Measurements from ENCODE around the gene RBMS3.
"Not testable (repeated sequence)": the region's sequence is repeated elsewhere in the genome, so short reads cannot be mapped to it uniquely, and the experiment has no call there.

The RBMS3 gene

GRCh38 chr3:29524433-29524832 is 243.6 kb downstream of the RBMS3 start:
- not testable (repeated sequence) for DNase-seq (ENCODE audit: low read depth, low spot score)

GRCh38 chr3:29525254-29525881 is 244.5 kb downstream of the RBMS3 start:
- no peak for DNase-seq (ENCODE audit: low read depth, low spot score)

GRCh38 chr3:29527246-29527645 is 246.4 kb downstream of the RBMS3 start:
- DNase-seq (ENCODE audit: low read depth, low spot score): no peak

GRCh38 chr3:29531644-29532043 is 250.8 kb downstream of the RBMS3 start:
- DNase-seq (ENCODE audit: low read depth, low spot score): no peak

GRCh38 chr3:29532473-29532872 is 251.6 kb downstream of the RBMS3 start:
- no peak for DNase-seq (ENCODE audit: low read depth, low spot score)

GRCh38 chr3:29534006-29534405 is 253.1 kb downstream of the RBMS3 start:
- no peak for DNase-seq (ENCODE audit: low read depth, low spot score)

GRCh38 chr3:29536016-29536758 is 255.3 kb downstream of the RBMS3 start:
- DNase-seq (ENCODE audit: low read depth, low spot score): no peak

- DNase-seq (ENCODE audit: low read depth, low spot score): no peak
Observed at GRCh38 chr3:29537889-29538609, 257.2 kb downstream of the RBMS3 start.

- DNase-seq (ENCODE audit: low read depth, low spot score): no peak
Observed at GRCh38 chr3:29538610-29538958, 257.7 kb downstream of the RBMS3 start.

GRCh38 chr3:29540544-29540943 is 259.7 kb downstream of the RBMS3 start:
- no peak for DNase-seq (ENCODE audit: low read depth, low spot score)

GRCh38 chr3:29544701-29545363 is 264.0 kb downstream of the RBMS3 start:
- DNase-seq (ENCODE audit: low read depth, low spot score): no peak

- DNase-seq (ENCODE audit: low read depth, low spot score): no peak
Observed at GRCh38 chr3:29545615-29546014, 264.7 kb downstream of the RBMS3 start.

- DNase-seq (ENCODE audit: low read depth, low spot score): no peak
Observed at GRCh38 chr3:29552051-29552450, 271.2 kb downstream of the RBMS3 start.

- no peak for DNase-seq (ENCODE audit: low read depth, low spot score)
Observed at GRCh38 chr3:29554566-29554965, 273.7 kb downstream of the RBMS3 start.

- DNase-seq (ENCODE audit: low read depth, low spot score): no peak
Observed at GRCh38 chr3:29555590-29555989, 274.7 kb downstream of the RBMS3 start.

GRCh38 chr3:29557186-29557585 is 276.3 kb downstream of the RBMS3 start:
- DNase-seq (ENCODE audit: low read depth, low spot score): no peak

GRCh38 chr3:29557825-29558224 is 277.0 kb downstream of the RBMS3 start:
- DNase-seq (ENCODE audit: low read depth, low spot score): no peak

GRCh38 chr3:29559741-29560465 is 279.0 kb downstream of the RBMS3 start:
- DNase-seq (ENCODE audit: low read depth, low spot score): no peak

- no peak for DNase-seq (ENCODE audit: low read depth, low spot score)
Observed at GRCh38 chr3:29561651-29562149, 280.8 kb downstream of the RBMS3 start.

GRCh38 chr3:29565236-29565635 is 284.4 kb downstream of the RBMS3 start:
- DNase-seq (ENCODE audit: low read depth, low spot score): no peak

GRCh38 chr3:29567501-29567900 is 286.6 kb downstream of the RBMS3 start:
- no peak for DNase-seq (ENCODE audit: low read depth, low spot score)
